Mucosa of descending colon (tissue), 3 donors: ENCODE results near the gene SPG7. TPM values are rescaled to one million over a fixed set of nuclear protein-coding genes. Genes with fewer than 3 reads are reported as not detected.

Experiments
- ATAC-seq: fragments of 200-7000 bp; cut with Tn5 transposase; one replicate; pipeline ENCODE4 v1.9.1; 2020; ENCODE audit warnings: mild to moderate bottlenecking, moderate library complexity
- DNase-seq, 3 donors: peaks; one replicate each; pipeline ENCODE4 v3.0.0-alpha.2; 2020
- H3K36me3 ChIP-seq: fragments of 200-600 bp; one replicate; pipeline ENCODE4 v1.8.0; 2021; ENCODE audit warnings: low read depth, mild to moderate bottlenecking
- H3K4me1 ChIP-seq: fragments of 200-600 bp; one replicate; pipeline ENCODE4 v1.8.0; 2021; ENCODE audit warnings: low read depth, mild to moderate bottlenecking
- H3K4me3 ChIP-seq: fragments of 200-600 bp; one replicate; pipeline ENCODE4 v1.8.0; 2021; ENCODE audit warnings: mild to moderate bottlenecking
- H3K9me3 ChIP-seq: fragments of 200-600 bp; one replicate; pipeline ENCODE4 v1.8.0; 2021; ENCODE audit warnings: mild to moderate bottlenecking
- intact Hi-C, 2 donors: fragments of 100-400 bp; cut with DNase I in 1 of 2; cut with micrococcal nuclease in 1 of 2; formaldehyde crosslinking; loops; one replicate each; pipeline versions ENCODE4 v1.11.0 to v1.11.1; 2022; cut with DNase I, micrococcal nuclease
- total RNA-seq, 3 donors: library from RNA; stranded (reverse); fragmentation: NEBNext Ultra II Directional in 2 of 3; extraction: Animal tissue kit (Norgen Biotek cat#: 25700) in 2 of 3; gene quantifications; one replicate each; pipeline versions ENCODE4 v1.2.1 to v1.2.4, GENCODE V29; 2021 to 2023
- TF ChIP-seq, protein P1 (sequence below): fragments of 200-600 bp; IDR thresholded peaks from one replicate; pipeline ENCODE4 v1.8.0; 2022; ENCODE audit warnings: antibody characterized with exemption, mild to moderate bottlenecking
- donor health status: DM: no; HTN: no; CAD: no; lungs with moderate emphysema.
- donor health status: DM: no; HTN: no; CAD: no.
- donor health status: DM: no; HTN: yes; CAD: no.

The SPG7 gene
- total RNA-seq, 3 donors from 2014 or later, result 112 to 137 (median 121) TPM

DNA sequence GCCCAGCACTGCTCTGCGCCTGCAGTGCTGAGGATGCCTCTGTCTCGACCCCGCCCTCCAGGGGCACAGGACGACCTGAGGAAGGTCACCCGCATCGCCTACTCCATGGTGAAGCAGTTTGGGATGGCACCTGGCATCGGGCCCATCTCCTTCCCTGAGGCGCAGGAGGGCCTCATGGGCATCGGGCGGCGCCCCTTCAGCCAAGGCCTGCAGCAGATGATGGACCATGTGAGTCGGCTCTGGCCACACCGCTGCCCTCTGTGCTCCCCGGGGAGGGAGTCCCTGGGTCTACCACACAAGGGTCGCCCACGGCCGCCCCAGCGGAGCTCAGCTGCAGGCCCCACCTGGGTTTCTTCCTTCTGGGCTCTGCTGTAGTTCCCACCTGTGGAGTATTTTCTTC lies 45.5 kb downstream of the SPG7 start:
- intact Hi-C loops, result no loop called here

DNA sequence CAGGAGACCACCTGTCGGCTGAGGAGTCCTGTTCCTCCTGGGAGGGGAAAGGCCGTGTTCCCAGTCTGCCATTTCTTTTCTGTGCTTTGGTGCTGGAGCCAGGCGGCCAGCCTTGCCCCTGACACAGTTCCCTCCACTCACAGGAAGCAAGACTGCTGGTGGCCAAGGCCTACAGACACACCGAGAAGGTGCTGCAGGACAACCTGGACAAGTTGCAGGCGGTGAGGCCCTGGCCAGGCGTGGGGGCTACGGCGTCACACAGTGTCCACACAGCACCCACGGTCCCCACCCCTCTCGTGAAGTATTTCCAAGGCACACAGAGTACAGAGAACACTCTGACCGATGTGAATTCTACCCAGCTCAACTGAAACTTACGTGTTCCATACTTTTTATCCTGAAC lies 46.1 kb downstream of the SPG7 start:
- TF ChIP-seq, protein P1, sequence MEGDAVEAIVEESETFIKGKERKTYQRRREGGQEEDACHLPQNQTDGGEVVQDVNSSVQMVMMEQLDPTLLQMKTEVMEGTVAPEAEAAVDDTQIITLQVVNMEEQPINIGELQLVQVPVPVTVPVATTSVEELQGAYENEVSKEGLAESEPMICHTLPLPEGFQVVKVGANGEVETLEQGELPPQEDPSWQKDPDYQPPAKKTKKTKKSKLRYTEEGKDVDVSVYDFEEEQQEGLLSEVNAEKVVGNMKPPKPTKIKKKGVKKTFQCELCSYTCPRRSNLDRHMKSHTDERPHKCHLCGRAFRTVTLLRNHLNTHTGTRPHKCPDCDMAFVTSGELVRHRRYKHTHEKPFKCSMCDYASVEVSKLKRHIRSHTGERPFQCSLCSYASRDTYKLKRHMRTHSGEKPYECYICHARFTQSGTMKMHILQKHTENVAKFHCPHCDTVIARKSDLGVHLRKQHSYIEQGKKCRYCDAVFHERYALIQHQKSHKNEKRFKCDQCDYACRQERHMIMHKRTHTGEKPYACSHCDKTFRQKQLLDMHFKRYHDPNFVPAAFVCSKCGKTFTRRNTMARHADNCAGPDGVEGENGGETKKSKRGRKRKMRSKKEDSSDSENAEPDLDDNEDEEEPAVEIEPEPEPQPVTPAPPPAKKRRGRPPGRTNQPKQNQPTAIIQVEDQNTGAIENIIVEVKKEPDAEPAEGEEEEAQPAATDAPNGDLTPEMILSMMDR, result no peak
- intact Hi-C loops, result no loop called here
- H3K36me3 ChIP-seq, result peaks cover 5% of the 10 kb centered on the region
- no peaks in the 10 kb centered on the region for H3K9me3 ChIP-seq
- no peak for DNase-seq
- peaks cover 12% of the 10 kb centered on the region for H3K4me1 ChIP-seq
- no peak overlapping the region for H3K4me3 ChIP-seq
- ATAC-seq, result no peak

More for the DNA sequence above, 45.5 kb downstream of the SPG7 start:
- TF ChIP-seq, protein P1, result no peak
- Histone ChIP-seq H3K36me3 (peaks cover 6% of the 10 kb centered on the region), H3K9me3 (no peaks in the 10 kb centered on the region), H3K4me3 (no peak overlapping the region), H3K4me1 (peaks cover 6% of the 10 kb centered on the region)
- ATAC-seq (no peak), DNase-seq (no peak)

DNA sequence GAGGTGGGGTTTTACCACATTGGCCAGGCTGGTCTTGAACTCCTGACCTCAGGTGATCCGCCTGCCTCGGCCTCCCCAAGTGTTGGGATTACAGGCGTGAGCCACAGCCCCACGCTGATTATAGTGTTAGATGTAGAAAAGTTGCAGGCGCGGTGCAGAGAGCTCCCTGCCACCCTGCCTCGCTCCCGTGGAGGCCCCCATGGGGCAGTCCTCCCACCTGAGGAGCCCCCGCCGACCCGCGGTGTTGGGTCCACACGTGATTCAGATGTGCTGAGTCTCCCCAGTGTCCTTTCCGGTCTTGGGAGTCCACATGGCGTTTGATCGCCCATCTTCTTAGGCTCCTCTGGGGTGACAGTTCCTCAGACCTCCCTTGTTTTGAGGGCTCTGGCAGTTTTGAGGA lies 47.1 kb downstream of the SPG7 start:
- Histone ChIP-seq H3K36me3 (no peaks in the 10 kb centered on the region), H3K9me3 (no peaks in the 10 kb centered on the region), H3K4me3 (no peak overlapping the region), H3K4me1 (peaks cover 13% of the 10 kb centered on the region)
- intact Hi-C loops, result no loop called here
- ATAC-seq (no peak), DNase-seq (no peak)
- TF ChIP-seq, protein P1, result no peak

DNA sequence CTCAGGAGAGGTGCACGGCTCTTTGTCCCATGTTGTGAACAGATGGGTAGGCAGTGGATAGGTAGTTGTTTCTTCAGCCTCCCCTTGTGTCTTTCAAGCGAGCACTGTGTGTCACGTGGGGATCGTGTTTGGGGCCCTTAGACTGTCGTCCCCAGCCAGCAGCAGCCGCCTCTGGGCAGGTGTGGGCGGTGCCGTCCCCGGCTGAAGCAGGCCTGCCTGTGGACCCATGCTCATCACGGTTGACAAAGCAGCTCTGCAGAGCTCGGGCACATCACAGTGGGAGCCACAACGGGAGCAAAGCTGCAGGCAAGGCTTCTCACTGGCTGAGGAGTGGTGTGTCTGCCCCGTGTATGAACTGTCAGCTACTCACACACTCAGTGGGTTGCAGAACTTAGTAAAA lies 47.6 kb downstream of the SPG7 start:
- Histone ChIP-seq H3K4me3 (no peak overlapping the region), H3K9me3 (no peaks in the 10 kb centered on the region), H3K36me3 (no peaks in the 10 kb centered on the region), H3K4me1 (peaks cover 13% of the 10 kb centered on the region)
- TF ChIP-seq, protein P1, result no peak
- no peak for ATAC-seq
- no peak for DNase-seq
- intact Hi-C loops, result no loop called here

DNA sequence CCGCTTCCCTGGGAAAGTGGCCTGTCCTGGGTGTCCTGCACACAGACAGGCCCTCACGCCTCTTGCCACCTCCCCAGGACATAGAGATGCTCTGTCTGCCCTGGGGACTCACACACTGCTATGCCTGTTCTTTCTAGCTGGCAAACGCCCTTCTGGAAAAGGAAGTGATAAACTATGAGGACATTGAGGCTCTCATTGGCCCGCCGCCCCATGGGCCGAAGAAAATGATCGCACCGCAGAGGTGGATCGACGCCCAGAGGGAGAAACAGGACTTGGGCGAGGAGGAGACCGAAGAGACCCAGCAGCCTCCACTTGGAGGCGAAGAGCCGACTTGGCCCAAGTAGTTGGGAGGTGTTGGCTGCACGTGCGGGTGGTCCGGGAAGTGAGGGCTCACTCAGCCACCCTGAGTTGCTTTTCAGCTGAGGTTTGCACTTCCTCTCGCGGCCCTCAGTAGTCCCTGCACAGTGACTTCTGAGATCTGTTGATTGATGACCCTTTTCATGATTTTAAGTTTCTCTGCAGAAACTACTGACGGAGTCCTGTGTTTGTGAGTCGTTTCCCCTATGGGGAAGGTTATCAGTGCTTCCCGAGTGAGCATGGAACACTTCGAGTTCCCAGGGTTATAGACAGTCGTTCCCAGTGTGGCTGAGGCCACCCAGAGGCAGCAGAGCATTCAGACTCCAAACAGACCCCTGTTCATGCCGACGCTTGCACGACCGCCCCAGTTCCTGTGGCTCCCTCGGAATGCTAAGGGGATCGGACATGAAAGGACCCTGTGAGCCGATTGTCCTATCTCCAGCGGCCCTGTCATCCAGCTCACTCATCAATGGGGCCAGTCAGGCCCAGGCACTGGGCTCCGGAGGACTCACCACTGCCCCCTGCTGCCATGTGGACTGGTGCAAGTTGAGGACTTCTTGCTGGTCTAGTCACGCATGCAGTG lies 48.8 kb downstream of the SPG7 start:
- DNase-seq (peak; percentile 84 to 96 (median 92)), ATAC-seq (peak; percentile 46)
- TF ChIP-seq, protein P1, result peak; percentile 84
- Histone ChIP-seq H3K36me3 (no peaks in the 10 kb centered on the region), H3K9me3 (no peaks in the 10 kb centered on the region), H3K4me3 (no peak overlapping the region), H3K4me1 (peaks cover 20% of the 10 kb centered on the region)
- intact Hi-C loops, result no loop called here
